HS-27A (cell line): ENCODE results near the gene SGMS2.
A peak's percentile ranks its signal among the peaks of the same experiment; 100 is the strongest.

Experiments used
- DNase-seq: peaks from one replicate; pipeline ENCODE4 v3.0.0-alpha.2; 2012; ENCODE audit warnings: low read depth, missing footprints

The SGMS2 gene

DNA sequence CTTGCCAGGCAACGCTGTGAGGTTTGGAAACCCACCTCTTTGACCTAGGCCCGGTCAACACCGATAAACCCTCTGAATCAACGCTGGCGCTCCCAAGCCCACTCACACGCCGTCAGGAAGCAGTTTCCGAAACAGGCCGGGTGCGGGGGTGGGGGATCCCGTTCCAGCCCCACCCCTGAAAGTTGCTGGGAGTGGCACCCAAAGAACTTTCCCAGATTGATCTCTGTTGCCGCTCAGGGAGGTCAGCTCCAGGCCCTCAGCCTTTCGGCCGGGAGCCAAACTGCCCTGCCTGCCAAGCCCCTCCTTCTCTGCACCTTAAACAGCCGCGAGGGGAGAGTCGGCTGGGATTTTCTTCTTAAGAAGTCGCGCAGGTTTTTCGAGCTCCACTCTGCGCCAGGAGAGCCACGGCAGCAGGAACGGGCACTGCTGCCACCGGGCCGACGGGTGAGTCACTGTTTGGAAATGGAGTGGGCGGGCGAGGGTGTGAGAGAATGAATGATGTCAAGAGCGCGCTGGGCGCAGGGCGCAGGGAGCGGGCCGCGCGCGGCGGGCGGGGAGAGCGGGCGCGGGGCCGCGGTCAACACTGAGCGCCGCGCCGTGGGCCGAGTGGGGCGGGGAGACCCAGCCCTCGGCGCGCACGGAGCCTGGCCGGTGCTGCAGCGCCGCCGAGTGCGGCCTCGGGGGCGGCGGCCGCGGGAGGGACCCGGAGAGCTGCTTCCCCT lies at the start of gene SGMS2:
SGMS2 (plus strand) TSS at position 583 of the 722 bp plus-strand sequence. CDS start 70,622 bp downstream, outside the sequence.
- DNase-seq = peak; percentile 90

GRCh38 chr4:107777890-107778289 lies 46.8 kb upstream of the SGMS2 start:
- no peak for DNase-seq

DNA sequence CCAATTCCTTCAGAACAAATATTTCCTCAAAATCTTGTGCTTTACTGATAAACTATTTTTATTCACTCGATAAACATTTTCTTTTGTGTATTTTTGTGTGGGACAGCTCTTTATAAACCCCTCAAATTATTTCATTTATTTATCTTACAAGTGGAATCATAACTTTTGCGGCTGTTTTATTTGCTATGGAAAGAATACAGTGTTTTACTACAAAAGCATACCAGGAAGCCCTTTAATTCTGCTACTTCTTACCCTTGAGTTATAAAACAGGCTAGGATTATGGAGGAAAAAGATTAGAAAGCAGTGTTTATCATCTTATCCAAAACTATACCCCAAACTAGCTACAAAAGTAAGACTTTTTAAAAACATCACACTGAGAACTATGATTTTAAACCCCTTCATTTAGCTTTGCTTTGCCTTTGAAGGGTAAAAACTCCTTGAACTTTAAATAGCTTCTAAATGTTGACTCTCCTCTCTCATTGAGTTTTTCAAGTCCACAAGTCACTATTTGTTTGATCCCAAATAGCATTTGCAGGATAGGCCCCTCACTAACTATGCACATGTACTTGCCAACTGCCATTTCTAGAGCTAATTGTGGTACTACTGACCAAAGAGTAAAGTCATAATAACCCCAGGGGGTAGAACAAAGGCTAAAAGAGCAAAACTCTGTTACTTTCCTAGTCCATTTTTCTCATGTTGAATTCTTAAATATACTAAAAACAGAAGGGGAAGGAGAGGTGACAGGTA lies 45.8 kb upstream of the SGMS2 start:
- DNase-seq = no peak

DNA sequence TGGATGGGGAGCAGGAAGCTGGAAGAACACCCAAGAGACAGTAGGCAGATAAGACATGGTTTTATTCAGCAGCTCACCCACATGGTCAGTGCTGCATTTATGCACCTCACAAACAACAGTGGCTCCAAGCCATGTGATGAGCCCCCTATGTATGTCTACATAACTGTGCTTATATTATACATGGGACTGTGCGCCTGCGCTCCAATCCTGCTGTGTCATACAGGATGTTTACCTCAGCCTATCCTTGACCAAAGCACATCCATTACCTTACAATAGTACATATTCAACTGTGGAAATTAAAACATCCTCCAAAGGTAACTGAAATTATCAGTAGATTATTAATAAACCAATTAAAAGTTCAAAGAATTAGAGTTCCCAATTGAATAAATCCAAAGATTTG lies 44.1 kb upstream of the SGMS2 start:
- no peak for DNase-seq

DNA sequence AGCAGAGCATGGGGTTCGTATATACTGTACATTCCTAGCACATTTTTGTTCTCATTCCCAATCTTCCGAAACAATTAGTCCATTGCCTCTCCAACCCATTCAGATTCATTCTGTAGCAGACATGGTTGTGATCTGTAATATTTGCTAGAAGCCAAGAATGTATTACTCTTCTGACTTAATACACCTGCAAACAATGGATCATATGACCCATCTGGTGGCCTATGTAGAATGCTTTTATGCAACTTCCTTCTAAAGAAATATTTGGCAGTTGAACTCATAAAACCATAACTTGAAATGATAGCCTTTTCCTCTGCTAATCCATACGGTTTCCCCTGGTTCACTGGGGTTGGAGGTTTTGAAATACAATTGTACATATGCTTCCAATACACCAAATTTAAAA lies 32.8 kb upstream of the SGMS2 start:
- DNase-seq = no peak

DNA sequence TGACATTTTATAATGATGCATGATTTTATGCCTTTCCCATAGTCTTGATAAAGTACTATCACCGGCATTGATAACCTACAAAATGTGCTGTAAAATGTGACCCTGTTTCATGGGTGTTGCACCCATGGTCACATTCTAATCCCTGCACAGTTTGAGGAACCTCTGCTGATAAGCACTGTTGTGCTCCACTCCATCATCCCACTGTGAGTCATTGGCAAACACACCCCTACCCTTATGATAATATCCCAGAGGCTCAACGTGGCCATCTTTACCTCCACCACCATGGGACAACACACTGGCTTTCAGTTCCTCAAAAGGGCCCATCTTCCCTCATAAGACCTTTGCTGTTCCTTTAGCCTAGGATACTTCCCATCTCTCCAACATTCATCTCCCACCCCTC lies 32.0 kb upstream of the SGMS2 start:
- DNase-seq = no peak

DNA sequence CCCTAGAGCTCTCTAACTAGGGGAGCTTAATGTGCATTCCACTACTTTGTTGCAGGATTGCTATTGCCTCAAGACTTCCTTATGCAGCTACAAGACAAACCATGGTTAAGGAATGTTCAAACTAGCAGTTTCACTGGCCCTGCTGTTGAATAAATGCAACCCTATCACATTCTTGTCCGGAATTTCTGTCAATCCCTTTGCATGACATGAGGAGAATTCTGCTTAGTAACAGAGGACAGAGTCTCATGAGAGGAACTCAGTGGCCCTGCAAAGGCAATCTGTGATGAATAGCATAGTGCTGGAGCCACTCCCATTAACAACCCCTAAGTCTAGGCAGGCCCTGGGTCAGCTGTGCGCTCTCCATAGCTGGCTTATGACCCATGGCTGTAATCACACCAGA lies 30.7 kb upstream of the SGMS2 start:
- no peak for DNase-seq

DNA sequence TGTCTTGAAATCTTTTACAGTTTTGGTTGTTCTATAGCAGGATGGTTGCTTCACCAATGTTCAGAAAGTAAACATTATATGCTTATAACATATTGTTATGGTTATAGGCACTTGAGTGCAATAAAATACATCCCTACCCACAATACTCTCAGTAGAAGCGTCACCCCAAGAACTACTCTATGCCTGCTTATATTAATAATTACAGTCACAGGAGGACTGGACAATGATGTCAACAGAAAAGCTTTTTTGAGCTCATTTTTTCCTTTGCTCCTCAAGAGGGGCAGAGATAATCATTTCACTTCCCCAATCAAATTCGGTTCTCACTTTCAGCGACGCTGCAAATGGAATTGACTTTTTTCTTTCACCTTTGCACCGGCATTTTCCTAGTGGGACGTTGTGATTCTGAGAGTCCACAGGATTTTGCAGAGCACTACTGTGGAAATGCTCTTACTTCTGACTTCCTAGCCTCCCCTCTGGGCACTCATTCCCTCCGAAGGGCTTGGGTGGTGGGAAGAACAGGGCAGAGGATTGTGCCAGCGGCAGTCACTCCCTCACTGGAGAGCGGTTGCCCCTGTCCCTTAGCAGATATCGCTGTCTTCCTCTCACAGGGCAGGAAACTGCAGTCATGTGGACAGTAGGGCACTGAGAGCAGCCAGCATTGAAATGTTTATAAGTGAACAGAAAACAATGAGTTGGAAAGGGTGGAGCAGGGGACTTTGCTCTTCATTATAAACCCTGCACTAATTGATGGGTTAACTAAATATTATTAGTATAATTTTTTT lies 24.9 kb upstream of the SGMS2 start:
- DNase-seq = no peak

- DNase-seq = no peak
Observed at GRCh38 chr4:107800706-107801105, 24.0 kb upstream of the SGMS2 start.

GRCh38 chr4:107801766-107802211 lies 22.9 kb upstream of the SGMS2 start:
- peak; percentile 75 for DNase-seq

DNA sequence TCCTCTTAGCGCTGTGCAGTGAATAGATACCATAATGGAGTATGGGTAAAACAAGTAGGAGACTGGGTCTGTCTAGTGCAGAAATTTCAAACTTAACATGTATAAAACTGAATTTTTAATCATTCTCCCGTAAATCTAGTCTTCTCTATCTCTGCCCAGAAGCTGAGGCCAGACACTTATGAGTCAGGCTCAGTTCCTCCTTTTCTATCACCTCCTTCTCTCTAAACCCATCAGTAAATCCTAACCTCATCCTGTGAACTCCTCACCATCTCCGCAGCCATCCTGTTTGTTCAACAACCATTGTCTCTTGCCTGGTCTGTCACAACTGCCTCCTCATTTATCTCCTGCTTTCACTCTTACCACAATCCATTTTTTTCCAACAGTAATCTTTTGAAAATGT lies 19.8 kb upstream of the SGMS2 start:
- no peak for DNase-seq

- DNase-seq = no peak
Observed at GRCh38 chr4:107806196-107806595, 18.5 kb upstream of the SGMS2 start.

DNA sequence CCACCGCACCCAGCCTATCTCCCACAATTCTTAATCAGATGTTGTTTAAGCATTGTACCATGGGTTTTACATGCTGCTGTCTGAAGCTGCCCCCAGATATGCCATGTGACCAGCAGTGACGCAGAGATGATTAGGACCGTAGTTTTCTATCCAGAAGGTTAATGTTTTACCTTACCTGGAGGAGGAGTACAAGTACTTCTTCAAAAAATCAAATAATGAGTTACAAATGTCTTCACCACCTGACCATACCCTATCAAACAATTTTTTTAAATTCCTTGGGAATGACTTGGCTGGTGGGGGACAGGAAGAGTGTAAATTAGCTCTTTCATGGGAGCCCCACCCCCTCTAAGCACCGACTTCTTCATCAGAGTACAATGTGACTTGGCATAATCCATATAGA lies 16.2 kb upstream of the SGMS2 start:
- DNase-seq = no peak

DNA sequence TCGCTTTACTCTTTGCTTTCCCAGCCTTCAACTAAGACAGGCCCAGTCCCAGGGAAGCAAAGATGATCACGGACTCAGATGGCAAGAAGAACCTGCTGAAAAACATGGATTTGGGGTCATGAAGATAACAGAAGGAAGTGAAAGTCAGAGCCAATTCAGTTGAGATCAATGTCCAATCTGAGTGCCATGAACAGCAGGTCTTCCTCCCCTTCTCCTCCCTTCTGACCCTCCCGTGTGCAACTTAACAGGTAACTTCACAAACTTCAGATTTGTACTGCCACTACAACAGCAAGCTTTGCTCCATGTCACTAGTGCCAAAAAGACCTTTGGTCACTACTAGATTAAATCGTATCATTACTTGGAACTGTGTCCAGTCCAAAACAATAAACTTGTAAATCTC lies 15.5 kb upstream of the SGMS2 start:
- no peak for DNase-seq

GRCh38 chr4:107814758-107815157 lies 10.0 kb upstream of the SGMS2 start:
- DNase-seq = no peak

DNA sequence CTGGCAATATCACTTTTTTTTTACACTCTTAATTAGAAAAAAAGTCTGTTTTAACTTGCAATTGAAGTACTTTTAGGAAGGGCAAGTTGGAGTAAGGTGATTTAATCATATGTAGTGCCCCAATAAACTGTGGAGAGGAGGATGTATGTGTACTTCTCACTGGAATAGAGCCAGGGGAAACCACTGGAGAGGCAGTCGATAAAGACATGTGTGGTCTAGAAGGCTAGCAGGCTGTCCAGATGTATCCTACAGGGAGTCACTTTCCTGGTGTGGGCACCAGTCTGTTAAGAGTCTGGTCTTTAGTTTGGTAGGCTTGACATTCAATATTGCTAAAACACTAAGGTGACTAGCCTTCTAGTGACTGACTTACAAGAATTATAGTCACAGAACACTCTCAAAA lies 9.6 kb upstream of the SGMS2 start:
- DNase-seq = no peak

DNA sequence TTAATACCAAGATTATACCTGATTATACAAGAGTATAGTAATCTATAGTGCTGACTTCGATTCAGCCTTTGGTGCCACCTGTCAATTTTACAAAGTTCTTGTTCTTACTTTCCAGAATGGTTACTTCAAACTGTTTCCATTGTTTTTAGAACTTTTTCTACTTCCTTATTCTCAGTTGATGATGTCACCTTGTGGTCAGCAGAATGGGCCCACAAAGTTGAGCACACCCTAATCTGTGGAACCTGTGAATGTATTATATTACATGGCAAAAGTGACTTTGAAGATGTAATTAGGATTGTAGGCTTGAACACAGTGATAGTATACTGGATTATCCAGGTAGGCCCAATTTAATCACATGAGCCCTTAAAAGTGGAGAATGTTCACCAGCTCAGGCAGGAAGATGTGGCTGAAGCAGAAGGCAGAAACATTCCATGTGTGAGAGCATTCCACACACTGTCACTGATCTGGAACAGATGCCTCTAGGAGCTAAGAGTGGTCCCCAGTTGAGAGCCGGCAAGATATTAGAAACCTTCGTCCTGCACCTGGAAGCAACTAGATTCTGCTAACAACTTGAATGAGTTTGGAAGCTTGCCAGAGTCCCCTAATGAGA lies 6.3 kb upstream of the SGMS2 start:
- peak; percentile 27 for DNase-seq

GRCh38 chr4:107823870-107824349 lies 822 bp upstream of the SGMS2 start:
- DNase-seq = no peak

- peak; percentile 59 for DNase-seq
Observed at GRCh38 chr4:107825072-107825824, 516 bp downstream of the SGMS2 start.

DNA sequence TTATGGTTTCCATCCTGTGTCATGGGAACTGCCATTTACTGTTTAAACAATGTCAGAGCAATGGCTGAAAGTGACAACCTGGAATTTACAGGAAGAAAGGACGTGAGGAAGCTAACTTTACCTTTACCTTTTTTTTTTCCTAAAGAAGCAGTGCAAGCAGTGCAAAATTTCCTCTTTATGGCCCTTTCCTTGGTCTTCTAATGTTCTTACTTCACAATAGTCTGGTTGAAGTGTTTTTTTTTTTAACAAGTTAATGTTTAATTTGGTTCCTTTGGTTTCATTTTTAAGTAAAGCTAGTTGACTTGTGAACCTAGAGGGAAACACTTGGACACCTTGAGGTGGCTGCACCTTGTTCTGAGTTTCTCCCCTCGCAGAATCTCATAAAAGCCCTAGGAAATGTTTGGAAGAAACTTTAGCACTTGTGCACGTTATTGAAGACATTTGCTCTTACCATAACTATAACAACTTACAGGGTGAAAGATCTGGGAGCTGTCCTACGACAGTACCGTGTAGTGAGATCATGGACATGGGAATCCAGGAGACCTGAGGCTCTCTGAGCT lies 1.8 kb downstream of the SGMS2 start:
- no peak for DNase-seq
